ENCODE measurements around the gene DPRX. TPM values are rescaled to one million over a fixed set of nuclear protein-coding genes. Genes with fewer than 3 reads are reported as not detected.

DPRX gene
- total RNA-seq, 1 experiment from 2014 or later: not detected

DNA sequence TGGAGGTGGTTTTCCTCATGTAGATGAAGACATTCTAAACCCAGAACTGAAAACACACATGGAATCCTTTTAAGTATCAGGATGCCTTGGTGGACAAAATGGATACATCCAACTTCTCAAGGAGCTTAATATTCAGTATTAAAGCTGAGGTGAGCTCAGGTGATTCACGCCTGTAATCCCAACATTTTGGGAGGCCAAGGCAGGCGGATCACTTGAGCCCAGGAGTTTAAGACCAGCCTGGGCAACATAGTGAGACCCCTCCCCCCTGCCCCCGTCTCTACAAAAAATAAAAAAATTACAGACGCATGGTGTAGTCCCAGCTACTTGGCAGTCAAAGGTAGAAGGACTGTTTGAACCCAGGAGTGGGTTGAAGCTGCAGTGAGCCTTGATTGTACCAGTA, 28.8 kb downstream of the DPRX start:
- no peak overlapping the region for H3K4me2 ChIP-seq (ENCODE audit: low read length)
- no peaks in the 10 kb centered on the region for H3K9me2 ChIP-seq (replicated peaks; ENCODE audit: low read length)
- H3F3A ChIP-seq (ENCODE audit: low read length, unreplicated experiment): no peaks in the 10 kb centered on the region
- H3K4me3 ChIP-seq (ENCODE audit: low read length): no peak overlapping the region
- ATAC-seq (no peak), DNase-seq (no peak)
- no peak overlapping the region for H3K27ac ChIP-seq (ENCODE audit: low read length)
- H3K79me2 ChIP-seq (ENCODE audit: low read length): no peaks in the 10 kb centered on the region
- H3K36me3 ChIP-seq (ENCODE audit: low read depth, low read length): no peaks in the 10 kb centered on the region
- H3K9ac ChIP-seq (ENCODE audit: low read length): no peak overlapping the region
- H3K27me3 ChIP-seq (ENCODE audit: low read length): no peaks in the 10 kb centered on the region
- H3K9me3 ChIP-seq (ENCODE audit: low read length): peaks cover 19% of the 10 kb centered on the region
- H2AFZ ChIP-seq (ENCODE audit: low read length): no peak overlapping the region
- ChIA-PET CTCF (no interaction called here), POLR2A (ENCODE audit: unreplicated experiment) (interaction anchor here (0.6 kb wide), 1 partner anchor 332 kb away, joined by 3 read pairs; no protein-coding TSS in a partner anchor)
- no peaks in the 10 kb centered on the region for H3K4me1 ChIP-seq (ENCODE audit: insufficient read depth, low read length)
- TF ChIP-seq, protein P1, sequence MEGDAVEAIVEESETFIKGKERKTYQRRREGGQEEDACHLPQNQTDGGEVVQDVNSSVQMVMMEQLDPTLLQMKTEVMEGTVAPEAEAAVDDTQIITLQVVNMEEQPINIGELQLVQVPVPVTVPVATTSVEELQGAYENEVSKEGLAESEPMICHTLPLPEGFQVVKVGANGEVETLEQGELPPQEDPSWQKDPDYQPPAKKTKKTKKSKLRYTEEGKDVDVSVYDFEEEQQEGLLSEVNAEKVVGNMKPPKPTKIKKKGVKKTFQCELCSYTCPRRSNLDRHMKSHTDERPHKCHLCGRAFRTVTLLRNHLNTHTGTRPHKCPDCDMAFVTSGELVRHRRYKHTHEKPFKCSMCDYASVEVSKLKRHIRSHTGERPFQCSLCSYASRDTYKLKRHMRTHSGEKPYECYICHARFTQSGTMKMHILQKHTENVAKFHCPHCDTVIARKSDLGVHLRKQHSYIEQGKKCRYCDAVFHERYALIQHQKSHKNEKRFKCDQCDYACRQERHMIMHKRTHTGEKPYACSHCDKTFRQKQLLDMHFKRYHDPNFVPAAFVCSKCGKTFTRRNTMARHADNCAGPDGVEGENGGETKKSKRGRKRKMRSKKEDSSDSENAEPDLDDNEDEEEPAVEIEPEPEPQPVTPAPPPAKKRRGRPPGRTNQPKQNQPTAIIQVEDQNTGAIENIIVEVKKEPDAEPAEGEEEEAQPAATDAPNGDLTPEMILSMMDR (conservative IDR thresholded peaks at IDR 0.05; ENCODE audit: low read depth, low read length): no peak
- TF ChIP-seq EZH2phosphoT487 (IDR thresholded peaks at IDR 0.05; ENCODE audit: borderline replicate concordance, low read length) (no peak), EZH2 (IDR thresholded peaks at IDR 0.05; ENCODE audit: low read length, unreplicated experiment) (no peak)
- intact Hi-C loops (cut with micrococcal nuclease): no loop called here
- no TSS peak for BruUV-seq (replicated peaks)
- H4K20me1 ChIP-seq (ENCODE audit: low read length): no peaks in the 10 kb centered on the region

GRCh38 chr19:53662209-53662608, 30.4 kb downstream of the DPRX start:
- ATAC-seq (no peak), DNase-seq (no peak)
- no peak overlapping the region for H3K27ac ChIP-seq (ENCODE audit: low read length)
- ChIA-PET CTCF (interaction anchor here (0.6 kb wide), 1 partner anchor 287 kb away, joined by 4 read pairs; no protein-coding TSS in a partner anchor), POLR2A (ENCODE audit: unreplicated experiment) (no interaction called here)
- TF ChIP-seq EZH2phosphoT487 (IDR thresholded peaks at IDR 0.05; ENCODE audit: borderline replicate concordance, low read length) (no peak), EZH2 (IDR thresholded peaks at IDR 0.05; ENCODE audit: low read length, unreplicated experiment) (no peak)
- TF ChIP-seq, protein P1 (conservative IDR thresholded peaks at IDR 0.05; ENCODE audit: low read depth, low read length): no peak
- peaks cover 12% of the 10 kb centered on the region; the same call in 1 of the 2 replicates for H3K9me3 ChIP-seq (ENCODE audit: low read length)
- no peak overlapping the region for H3K4me3 ChIP-seq (ENCODE audit: low read length)
- H3K4me1 ChIP-seq (ENCODE audit: insufficient read depth, low read length): no peaks in the 10 kb centered on the region
- intact Hi-C loops (cut with micrococcal nuclease): no loop called here
- H3K79me2 ChIP-seq (ENCODE audit: low read length): no peaks in the 10 kb centered on the region
- no peaks in the 10 kb centered on the region for H3K36me3 ChIP-seq (ENCODE audit: low read depth, low read length)
- H3K27me3 ChIP-seq (ENCODE audit: low read length): no peaks in the 10 kb centered on the region
- no peak overlapping the region for H3K4me2 ChIP-seq (ENCODE audit: low read length)
- BruUV-seq (replicated peaks): no TSS peak
- H3F3A ChIP-seq (ENCODE audit: low read length, unreplicated experiment): no peaks in the 10 kb centered on the region
- H4K20me1 ChIP-seq (ENCODE audit: low read length): no peaks in the 10 kb centered on the region
- no peak overlapping the region for H2AFZ ChIP-seq (ENCODE audit: low read length)
- no peak overlapping the region for H3K9ac ChIP-seq (ENCODE audit: low read length)
- H3K9me2 ChIP-seq (replicated peaks; ENCODE audit: low read length): no peaks in the 10 kb centered on the region

DNA sequence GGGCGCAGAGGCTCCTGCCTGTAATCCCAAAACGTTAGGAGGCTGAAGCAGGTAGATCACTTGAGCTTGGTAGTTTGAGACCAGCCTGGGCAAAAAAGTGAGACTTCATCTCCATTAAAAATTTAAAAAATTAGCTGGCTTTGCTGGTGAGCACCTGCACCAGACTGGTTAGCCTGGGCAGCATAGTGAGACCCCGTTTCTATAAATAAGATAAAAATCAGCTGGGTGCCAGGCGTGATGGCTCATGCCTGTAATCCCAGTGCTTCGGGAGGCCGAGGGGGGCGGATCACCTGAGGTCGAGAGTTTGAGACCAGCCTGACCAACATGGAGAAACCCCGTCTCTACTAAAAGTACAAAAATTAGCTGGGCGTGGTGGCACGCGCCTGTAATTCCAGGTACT, 32.4 kb downstream of the DPRX start:
- H3K9ac ChIP-seq (ENCODE audit: low read length): no peak overlapping the region
- ChIA-PET CTCF (no interaction called here), POLR2A (ENCODE audit: unreplicated experiment) (no interaction called here)
- H3K9me3 ChIP-seq (ENCODE audit: low read length): no peaks in the 10 kb centered on the region
- DNase-seq (no peak), ATAC-seq (no peak)
- H3K27ac ChIP-seq (ENCODE audit: low read length): no peak overlapping the region
- no peaks in the 10 kb centered on the region for H3K79me2 ChIP-seq (ENCODE audit: low read length)
- no peaks in the 10 kb centered on the region for H3K4me1 ChIP-seq (ENCODE audit: insufficient read depth, low read length)
- no peaks in the 10 kb centered on the region for H4K20me1 ChIP-seq (ENCODE audit: low read length)
- no peaks in the 10 kb centered on the region for H3K9me2 ChIP-seq (replicated peaks; ENCODE audit: low read length)
- 0 out of 2 replicates have a peak, but pooled peaks cover 5% of the 10 kb centered on the region for H3K27me3 ChIP-seq (ENCODE audit: low read length)
- no TSS peak for BruUV-seq (replicated peaks)
- H3K36me3 ChIP-seq (ENCODE audit: low read depth, low read length): no peaks in the 10 kb centered on the region
- TF ChIP-seq EZH2phosphoT487 (IDR thresholded peaks at IDR 0.05; ENCODE audit: borderline replicate concordance, low read length) (no peak), EZH2 (IDR thresholded peaks at IDR 0.05; ENCODE audit: low read length, unreplicated experiment) (no peak)
- TF ChIP-seq, protein P1 (conservative IDR thresholded peaks at IDR 0.05; ENCODE audit: low read depth, low read length): no peak
- H3K4me3 ChIP-seq (ENCODE audit: low read length): no peak overlapping the region
- H3F3A ChIP-seq (ENCODE audit: low read length, unreplicated experiment): no peaks in the 10 kb centered on the region
- H2AFZ ChIP-seq (ENCODE audit: low read length): no peak overlapping the region
- no peak overlapping the region for H3K4me2 ChIP-seq (ENCODE audit: low read length)
- intact Hi-C loops (cut with micrococcal nuclease): no loop called here

Data from PC-3 (cell line).